Bronchial epithelial cell (primary cell): ENCODE measurements around the gene GRID2IP. TPM values are rescaled to one million over a fixed set of nuclear protein-coding genes. Genes with fewer than 3 reads are reported as not detected.
A peak's percentile ranks its signal among the peaks of the same experiment; 100 is the strongest.

ENCODE experiments used
- DNase-seq: peaks from one replicate; pipeline ENCODE4 v3.0.0-alpha.2; 2010; ENCODE audit warnings: low read depth
- FAIRE-seq: peaks from 2 replicates; lab custom pipeline; 2011; peaks lifted over from hg19 to GRCh38; lab: Jason Lieb, UNC
- H3K27me3 ChIP-seq: 2 replicates; pipeline ENCODE4 v1.5.1; 2011; ENCODE audit warnings: low read length; ENCODE audit not compliant: control insufficient read depth, insufficient read depth
- H3K36me3 ChIP-seq: 2 replicates; pipeline ENCODE4 v1.5.1; 2011; ENCODE audit warnings: low read length; ENCODE audit not compliant: control insufficient read depth, insufficient read depth
- H3K4me3 ChIP-seq: 2 replicates; pipeline ENCODE4 v1.5.1; 2011; ENCODE audit warnings: mild to moderate bottlenecking, low read depth, low read length, control low read depth
- total RNA-seq: library from RNA; depleted of rRNA; stranded (reverse); fragments of >200 nt; gene quantifications from 2 replicates; pipeline ENCODE4 v1.2.1, GENCODE V29; 2014
- TF ChIP-seq, protein P1 (sequence below): IDR thresholded peaks from 2 replicates; pipeline ENCODE4 v1.5.1; 2011; ENCODE audit warnings: mild to moderate bottlenecking, moderate library complexity, low read length, control low read depth, inconsistent platforms; ENCODE audit not compliant: insufficient read depth, severe bottlenecking

The GRID2IP gene
- total RNA-seq, 1 donor from 2014 or later: 0.26 TPM

DNA sequence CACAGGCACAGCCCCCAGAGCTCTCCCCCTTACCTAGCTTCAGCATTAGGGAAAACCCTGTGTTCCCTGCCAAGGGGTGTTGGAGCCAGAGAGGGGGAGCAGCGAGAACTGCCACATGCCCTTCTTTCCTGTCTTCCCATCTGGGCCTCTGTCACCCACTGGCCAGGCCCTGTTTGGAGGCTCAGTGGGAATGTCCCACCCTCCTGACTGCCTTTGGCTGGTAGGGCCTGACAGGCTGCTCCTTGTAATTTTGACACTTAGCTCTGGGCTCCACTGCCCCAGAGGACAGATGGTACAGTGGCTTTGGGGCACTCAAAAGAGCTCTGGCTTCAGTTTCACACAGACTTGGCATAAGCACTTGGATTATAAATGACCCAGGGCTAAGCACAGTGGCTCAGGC is 50.6 kb downstream of the GRID2IP start:
- DNase-seq (no peak), FAIRE-seq (no peak)
- TF ChIP-seq, protein P1, sequence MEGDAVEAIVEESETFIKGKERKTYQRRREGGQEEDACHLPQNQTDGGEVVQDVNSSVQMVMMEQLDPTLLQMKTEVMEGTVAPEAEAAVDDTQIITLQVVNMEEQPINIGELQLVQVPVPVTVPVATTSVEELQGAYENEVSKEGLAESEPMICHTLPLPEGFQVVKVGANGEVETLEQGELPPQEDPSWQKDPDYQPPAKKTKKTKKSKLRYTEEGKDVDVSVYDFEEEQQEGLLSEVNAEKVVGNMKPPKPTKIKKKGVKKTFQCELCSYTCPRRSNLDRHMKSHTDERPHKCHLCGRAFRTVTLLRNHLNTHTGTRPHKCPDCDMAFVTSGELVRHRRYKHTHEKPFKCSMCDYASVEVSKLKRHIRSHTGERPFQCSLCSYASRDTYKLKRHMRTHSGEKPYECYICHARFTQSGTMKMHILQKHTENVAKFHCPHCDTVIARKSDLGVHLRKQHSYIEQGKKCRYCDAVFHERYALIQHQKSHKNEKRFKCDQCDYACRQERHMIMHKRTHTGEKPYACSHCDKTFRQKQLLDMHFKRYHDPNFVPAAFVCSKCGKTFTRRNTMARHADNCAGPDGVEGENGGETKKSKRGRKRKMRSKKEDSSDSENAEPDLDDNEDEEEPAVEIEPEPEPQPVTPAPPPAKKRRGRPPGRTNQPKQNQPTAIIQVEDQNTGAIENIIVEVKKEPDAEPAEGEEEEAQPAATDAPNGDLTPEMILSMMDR: no peak
- Histone ChIP-seq H3K4me3 (no peak overlapping the region), H3K27me3 (no peaks in the 10 kb centered on the region), H3K36me3 (no peaks in the 10 kb centered on the region)

DNA sequence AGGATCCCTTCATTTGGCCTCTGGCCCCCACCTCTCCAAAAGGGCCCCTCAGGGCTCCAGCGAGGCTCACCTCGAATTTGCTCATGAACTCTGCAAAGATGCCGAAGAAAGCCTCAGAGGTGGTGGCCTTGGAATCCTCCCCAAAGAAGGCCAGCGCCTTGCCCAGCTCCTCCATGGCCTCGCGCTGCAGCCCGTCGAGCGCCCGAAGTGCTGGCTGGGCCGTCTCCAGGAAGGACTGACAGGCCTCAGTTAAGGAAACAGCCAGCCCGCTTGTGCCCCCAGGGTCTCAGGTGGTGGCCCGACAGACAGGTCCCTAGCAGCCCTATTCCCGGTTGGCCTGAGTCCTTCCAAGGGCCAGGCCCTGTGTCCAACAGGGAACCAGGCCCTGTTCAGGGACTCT is 53.3 kb downstream of the GRID2IP start:
- TF ChIP-seq, protein P1: no peak
- Histone ChIP-seq H3K36me3 (no peaks in the 10 kb centered on the region), H3K4me3 (no peak overlapping the region), H3K27me3 (no peaks in the 10 kb centered on the region)
- no peak for FAIRE-seq
- DNase-seq: no peak

DNA sequence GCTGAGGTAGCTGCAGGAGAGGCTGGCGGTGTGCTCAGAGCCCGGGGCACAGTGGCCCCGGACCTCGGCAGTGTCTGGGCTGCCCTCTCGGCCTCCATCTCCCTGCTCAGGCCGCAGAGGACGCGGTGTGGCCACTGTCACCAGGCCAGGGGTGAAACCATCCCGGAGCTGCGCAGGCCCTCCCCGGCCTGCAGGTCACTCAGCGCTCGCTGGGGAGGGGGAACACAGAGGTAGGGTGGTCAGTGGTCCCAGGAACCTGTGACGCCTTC is 53.7 kb downstream of the GRID2IP start:
- no peak for FAIRE-seq
- Histone ChIP-seq H3K36me3 (no peaks in the 10 kb centered on the region), H3K27me3 (no peaks in the 10 kb centered on the region), H3K4me3 (no peak overlapping the region)
- TF ChIP-seq, protein P1: no peak
- DNase-seq: no peak

DNA sequence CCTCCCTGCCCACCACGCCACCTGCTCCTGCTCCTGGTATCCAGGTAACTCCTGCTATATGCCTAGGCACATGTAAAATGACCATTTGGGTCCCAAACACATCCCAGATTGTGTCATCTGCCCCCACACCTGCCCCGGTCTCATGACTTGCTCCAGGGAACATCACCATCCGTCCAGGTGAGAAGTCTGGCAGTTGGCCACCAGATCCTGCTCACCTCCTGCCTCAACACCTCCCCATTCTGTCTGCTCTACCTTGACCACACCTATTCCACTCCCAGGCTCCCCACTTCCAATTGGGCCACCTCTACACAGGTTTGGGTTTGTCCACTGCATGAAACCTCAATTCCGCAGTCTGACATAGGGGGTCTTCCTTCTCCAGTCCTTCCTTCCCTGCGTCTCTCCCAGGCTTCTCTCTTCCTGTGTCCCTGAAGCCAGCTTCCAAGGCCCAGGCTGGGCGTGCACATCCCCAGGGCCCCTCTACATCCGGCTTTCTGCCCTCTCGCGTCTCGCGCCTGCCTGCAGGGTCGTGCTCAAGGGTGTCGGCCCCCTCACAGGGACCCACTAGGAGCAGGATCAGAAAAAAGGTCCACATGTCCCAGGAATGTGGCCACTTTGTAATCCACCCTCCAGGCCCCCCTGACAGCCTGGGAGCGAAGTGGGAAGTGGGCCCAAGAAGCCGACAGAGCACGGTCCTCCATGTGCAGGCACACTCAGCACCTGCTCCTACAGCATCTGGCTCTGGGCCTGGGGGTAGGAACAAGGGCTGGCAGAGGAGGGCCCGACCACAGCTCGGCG is 54.2 kb downstream of the GRID2IP start:
- DNase-seq (peak; percentile 41), FAIRE-seq (no peak)
- Histone ChIP-seq H3K27me3 (peaks cover 1% of the 10 kb centered on the region), H3K4me3 (no peak overlapping the region), H3K36me3 (no peaks in the 10 kb centered on the region)
- TF ChIP-seq, protein P1: no peak

DNA sequence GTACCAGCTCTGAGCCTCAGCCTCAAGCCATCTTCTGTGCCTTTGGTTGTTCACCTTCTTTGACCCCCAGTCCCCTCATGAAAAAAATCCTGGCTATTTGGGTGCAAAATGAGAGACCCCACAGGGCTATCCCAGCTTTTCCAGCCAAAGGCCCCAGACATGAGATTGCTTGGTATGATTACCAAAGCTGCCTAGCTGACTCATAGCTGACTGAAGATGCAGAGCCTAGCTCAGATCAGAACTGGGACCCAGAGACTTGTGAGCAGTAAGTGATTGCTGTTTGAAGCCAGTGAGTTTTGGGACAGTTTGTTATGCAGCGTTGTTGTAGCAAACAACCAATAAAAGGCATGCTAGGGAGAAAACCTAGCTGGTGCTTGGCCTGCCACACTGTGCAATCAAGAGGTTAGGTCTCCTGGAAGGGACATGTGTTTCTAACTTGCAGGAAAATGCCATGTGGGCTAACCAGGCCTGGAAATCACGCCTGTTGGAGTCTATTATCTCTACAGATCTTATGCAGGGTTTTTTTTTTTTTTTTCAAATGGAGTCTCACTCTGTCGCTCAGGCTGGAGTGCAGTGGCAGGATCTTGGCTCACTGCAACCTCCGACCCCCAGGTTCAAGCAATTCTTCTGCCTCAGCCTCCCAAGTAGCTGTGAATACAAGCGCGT is 55.5 kb downstream of the GRID2IP start:
- FAIRE-seq (no peak), DNase-seq (peak; percentile 37)
- Histone ChIP-seq H3K4me3 (no peak overlapping the region), H3K36me3 (no peaks in the 10 kb centered on the region), H3K27me3 (peaks cover 2% of the 10 kb centered on the region)
- TF ChIP-seq, protein P1: no peak
